GM10266 (cell line): ENCODE results near the gene ANO7.

Source experiments
- DNase-seq: peaks from one replicate; pipeline ENCODE4 v3.0.0; 2012; ENCODE audit errors: extremely low spot score
- TF ChIP-seq, protein P1 (sequence below): IDR thresholded peaks from 2 replicates; pipeline ENCODE4 v1.5.1; 2012; ENCODE audit warnings: mild to moderate bottlenecking, low read depth; ENCODE audit not compliant: control insufficient read depth, insufficient read depth; ENCODE audit errors: missing control alignments

The ANO7 gene

DNA sequence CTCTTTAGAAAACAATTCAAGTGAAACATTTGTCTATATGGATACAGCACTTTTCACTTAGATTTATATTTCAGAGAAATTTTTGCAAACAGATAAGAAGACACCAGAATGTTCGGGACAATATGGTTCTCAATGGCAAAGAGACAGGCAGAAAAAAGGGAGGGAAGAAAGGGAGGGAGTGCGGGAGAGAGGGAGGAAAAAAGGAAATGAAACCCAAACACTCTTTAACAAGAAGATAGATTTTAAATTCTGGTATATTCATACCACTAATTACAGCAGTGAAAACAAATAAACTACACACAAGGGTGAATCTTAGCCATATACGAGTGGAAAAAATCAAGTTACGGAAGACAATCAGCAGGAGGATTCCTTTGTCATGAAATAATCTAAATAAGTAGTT lies 42.2 kb upstream of the ANO7 start:
- DNase-seq = no peak
- TF ChIP-seq, protein P1, sequence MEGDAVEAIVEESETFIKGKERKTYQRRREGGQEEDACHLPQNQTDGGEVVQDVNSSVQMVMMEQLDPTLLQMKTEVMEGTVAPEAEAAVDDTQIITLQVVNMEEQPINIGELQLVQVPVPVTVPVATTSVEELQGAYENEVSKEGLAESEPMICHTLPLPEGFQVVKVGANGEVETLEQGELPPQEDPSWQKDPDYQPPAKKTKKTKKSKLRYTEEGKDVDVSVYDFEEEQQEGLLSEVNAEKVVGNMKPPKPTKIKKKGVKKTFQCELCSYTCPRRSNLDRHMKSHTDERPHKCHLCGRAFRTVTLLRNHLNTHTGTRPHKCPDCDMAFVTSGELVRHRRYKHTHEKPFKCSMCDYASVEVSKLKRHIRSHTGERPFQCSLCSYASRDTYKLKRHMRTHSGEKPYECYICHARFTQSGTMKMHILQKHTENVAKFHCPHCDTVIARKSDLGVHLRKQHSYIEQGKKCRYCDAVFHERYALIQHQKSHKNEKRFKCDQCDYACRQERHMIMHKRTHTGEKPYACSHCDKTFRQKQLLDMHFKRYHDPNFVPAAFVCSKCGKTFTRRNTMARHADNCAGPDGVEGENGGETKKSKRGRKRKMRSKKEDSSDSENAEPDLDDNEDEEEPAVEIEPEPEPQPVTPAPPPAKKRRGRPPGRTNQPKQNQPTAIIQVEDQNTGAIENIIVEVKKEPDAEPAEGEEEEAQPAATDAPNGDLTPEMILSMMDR = no peak

DNA sequence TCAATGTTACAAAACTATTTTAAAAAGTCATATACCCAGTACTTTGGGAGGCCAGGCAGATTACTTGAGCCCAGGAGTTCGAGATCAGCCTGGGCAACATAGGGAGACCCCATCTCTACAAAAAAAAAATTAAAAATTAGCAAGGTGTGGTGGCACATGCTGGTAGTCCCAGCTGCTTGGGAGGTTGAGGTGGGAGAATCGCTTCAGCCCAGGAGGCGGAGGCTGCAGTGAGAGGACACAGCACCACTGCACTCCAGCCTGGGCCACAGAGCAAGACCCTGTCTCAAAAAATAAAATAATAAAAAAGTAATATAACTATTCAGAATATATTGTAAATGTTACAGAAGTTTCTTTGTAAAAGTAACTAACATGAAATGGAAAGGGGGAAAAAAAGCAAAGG lies 41.1 kb upstream of the ANO7 start:
- TF ChIP-seq, protein P1 = no peak
- DNase-seq = no peak

DNA sequence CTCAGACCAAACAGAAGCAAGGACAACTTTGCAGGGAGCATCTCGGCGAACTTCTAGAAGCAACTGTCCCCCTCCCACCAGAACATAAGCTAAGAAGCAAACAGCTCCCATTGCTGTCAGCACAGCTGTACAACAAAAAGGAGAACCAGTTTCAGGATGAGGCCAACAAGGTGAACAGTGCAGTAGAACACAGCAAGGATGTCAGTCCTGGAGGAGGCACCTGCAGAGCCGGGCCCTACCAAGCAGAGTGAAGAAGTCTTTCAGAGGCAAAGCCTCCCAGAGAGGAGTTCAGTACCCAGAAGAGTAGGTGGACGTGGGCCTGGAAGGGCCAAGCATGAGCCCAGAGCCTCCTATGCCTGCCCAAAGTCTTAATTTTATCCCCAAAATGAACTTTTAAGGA lies 40.2 kb upstream of the ANO7 start:
- DNase-seq = no peak
- TF ChIP-seq, protein P1 = no peak

DNA sequence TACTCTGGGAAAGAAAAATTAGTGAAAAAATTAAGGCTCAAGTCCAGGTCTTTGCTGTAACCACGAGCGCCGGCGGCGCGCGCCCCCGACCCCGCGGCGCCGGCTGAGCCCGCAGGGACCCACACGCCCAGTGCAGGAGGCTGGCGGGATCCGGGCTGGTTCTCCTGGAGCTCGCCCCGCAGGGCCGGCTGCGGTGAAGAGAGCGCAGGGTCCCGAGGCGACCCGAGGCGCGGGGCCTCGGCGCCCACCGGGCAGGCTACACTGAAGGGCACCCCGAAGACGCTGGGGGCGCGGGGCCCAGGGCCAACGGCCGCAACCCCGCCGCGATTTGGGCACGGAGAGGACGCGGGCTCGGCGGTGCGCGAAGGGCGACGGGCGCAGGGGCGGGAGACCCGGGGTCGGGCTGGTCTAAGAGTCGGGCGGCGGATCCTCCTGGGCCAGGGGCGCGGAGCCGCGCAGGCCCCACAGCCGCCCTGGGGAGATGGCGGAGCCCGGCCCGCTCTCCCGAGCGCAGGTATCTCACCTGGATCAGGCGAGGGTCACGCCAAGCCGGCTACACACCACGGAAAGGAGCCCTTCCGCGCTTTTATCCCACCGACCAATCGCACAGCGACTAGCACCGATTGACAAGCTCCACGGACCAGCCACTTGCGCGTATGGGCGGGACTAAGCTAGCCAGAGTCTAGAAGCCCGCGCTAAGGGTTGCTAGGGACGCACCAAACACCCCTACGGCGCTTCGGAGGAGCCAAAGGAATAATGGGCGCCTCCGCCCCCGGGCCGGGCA lies 39.4 kb upstream of the ANO7 start, which contains the start of gene PASK:
Gene PASK (minus strand): TSS at position 582 of the 784 bp plus-strand sequence. CDS start 6,440 bp downstream, outside the sequence.
- TF ChIP-seq, protein P1 = no peak
- peak; percentile 98 for DNase-seq

DNA sequence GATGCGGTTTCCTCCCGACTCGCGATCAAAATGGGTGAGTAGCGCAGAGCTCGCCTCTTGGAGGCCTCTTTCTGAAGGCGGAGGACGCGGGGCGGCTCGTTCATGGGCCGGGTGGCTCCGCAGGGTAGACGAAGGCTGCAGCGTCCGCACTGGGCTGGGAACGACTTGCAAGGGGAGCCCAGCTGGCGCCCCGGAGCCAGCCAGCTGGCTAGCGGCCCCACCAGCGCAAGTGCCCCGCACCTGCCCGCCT lies 38.9 kb upstream of the ANO7 start:
- TF ChIP-seq, protein P1 = no peak
- no peak for DNase-seq

DNA sequence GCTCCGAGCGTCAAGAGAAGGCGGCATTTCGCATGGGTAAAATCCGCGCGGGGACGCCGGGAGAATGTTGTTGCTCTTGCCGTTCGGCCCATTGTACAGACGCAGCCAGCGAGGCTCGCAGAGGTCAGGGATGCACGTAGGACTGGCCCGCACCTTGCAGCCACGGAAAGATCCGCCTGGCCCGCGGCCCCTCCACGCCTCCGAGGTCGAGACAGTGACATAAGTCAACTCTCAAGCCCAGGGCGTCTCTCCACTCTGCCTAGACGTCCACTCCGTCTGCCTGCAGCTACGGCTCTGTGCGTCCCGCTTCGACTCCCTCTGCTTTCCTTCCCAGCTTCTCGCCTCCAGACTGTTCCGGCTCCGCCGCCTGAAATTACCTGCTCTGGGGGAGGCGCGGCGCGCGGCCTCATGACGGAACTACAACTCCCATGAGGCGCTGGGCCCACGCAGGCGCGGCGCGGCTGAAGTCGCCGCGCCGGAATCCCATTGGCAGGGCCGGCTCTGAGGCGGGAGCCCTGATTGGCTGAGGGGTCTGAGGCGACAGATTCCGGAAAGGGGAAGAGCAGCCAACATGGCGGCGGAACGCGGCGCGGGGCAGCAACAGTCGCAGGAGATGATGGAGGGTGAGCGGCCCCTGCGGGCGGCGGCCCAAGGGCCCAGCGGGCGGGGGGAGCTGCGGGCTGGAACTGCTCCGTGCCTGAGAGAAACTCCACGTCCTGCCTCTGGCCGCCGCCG lies 38.4 kb upstream of the ANO7 start, which contains the start of gene PPP1R7:
Gene PPP1R7 (plus strand): TSS at position 543 of the 735 bp plus-strand sequence. CDS start 29 bp downstream, at position 572.
- TF ChIP-seq, protein P1 = peak; percentile 62
- peak; percentile 99 for DNase-seq
